ENCODE data around the gene UQCC2. TPM values are rescaled to one million over a fixed set of nuclear protein-coding genes. Genes with fewer than 3 reads are reported as not detected.

The UQCC2 gene
- total RNA-seq, 4 donors from 2014 or later, result 9.9 to 15.9 (median 13.5) TPM

DNA sequence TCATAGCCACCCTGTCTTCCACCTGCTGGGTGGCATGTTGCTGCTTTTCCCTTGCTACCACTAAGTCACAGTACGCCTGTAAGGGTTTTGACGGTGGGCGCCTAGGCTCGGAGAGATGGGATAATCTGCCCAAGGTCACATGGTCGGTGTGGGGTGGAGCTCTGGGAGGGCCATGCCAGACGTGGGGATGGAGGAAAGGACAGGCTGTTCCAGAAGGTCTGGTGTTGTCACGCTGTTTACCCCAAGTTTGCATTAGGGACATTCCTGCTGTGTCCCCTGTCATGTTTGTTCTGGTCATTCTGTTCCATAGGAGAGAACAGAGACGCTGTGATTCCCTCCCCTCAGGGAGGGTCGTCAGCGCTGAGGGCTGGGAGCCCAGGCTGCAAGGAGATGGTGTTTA lies 19.1 kb upstream of the UQCC2 start:
- TF ChIP-seq, protein P1, sequence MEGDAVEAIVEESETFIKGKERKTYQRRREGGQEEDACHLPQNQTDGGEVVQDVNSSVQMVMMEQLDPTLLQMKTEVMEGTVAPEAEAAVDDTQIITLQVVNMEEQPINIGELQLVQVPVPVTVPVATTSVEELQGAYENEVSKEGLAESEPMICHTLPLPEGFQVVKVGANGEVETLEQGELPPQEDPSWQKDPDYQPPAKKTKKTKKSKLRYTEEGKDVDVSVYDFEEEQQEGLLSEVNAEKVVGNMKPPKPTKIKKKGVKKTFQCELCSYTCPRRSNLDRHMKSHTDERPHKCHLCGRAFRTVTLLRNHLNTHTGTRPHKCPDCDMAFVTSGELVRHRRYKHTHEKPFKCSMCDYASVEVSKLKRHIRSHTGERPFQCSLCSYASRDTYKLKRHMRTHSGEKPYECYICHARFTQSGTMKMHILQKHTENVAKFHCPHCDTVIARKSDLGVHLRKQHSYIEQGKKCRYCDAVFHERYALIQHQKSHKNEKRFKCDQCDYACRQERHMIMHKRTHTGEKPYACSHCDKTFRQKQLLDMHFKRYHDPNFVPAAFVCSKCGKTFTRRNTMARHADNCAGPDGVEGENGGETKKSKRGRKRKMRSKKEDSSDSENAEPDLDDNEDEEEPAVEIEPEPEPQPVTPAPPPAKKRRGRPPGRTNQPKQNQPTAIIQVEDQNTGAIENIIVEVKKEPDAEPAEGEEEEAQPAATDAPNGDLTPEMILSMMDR (IDR thresholded peaks at IDR 0.05; ENCODE audit: low read depth), result no peak

DNA sequence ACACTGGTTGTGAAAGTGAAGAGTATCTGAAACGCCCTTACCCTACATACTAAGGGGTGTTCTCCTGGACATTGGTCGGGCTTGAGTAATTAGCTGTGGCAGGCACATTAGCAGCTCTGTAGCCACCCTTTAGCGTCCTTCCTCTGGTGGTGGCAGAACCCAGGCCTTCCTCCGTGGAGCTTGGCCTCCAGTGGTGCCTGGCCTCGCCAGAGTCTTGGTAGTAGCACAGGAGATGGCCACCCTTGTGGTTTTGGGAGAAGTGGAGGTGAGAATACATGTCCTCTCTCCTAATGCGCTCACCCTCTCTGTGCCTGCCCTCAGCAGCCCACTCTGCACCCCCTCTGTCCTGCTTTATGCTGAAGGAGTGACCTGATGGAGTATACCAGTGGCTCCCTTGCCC lies 17.6 kb upstream of the UQCC2 start:
- TF ChIP-seq, protein P1 (IDR thresholded peaks at IDR 0.05; ENCODE audit: low read depth), result no peak

DNA sequence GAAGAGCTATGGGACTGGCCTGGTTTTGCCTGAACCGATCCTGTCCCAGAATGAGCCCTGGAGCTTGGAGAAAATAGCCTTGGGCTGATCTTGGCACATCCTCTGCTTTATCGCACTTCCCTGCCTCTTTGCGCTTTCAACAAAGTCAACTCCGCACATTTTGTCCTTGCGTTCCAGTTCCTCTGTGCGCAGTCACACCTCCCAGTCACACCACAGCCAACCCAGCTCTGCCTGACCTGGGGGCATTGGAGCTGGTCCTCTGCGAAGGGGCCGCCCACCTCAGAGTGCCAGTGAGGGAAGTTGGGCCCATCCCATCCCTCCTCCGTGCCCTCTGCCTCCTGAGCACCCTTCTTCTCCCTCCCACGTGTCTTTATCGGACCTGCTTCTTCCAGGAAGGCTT lies 16.9 kb upstream of the UQCC2 start:
- TF ChIP-seq, protein P1 (IDR thresholded peaks at IDR 0.05; ENCODE audit: low read depth), result no peak

DNA sequence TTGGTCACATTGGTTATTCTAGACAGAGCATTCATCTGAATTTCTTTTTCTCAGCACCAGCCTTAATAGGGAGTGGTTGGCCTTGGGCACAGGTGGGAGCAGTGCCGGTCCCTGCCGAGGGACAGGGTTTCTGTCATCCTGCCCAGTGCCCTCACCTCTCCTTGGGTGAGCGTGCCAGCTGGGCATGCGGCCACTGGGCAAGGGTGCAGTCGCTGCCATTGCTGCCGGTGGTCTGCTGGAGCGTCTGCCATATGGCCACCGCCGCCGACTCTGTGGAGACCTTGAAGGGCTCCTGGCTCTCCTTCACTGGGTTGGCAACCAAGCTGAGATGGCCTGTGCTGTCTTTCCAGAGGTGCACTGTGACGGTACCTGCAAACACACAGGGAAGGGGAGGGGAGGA lies 16.4 kb upstream of the UQCC2 start:
- TF ChIP-seq, protein P1 (IDR thresholded peaks at IDR 0.05; ENCODE audit: low read depth), result no peak

DNA sequence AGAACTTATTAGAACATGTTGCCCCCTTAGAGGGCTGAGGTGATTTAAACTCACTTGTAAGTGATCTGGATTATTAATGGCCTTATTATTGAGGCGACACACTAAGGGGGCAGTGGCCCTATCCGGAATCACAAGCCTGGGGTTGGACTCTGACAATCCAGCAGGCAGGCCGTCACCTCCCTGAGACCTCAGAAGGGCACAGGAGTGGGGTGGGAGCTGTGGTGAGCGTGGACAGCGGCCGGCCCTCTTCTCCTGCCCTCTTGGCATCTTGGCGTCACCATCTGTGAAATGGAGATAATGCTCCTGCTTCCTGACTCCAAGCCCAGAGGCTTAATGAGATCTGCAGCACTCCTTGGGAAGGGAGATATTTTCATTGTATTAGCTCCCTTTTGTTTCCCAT lies 15.6 kb upstream of the UQCC2 start:
- TF ChIP-seq, protein P1 (IDR thresholded peaks at IDR 0.05; ENCODE audit: low read depth), result no peak

DNA sequence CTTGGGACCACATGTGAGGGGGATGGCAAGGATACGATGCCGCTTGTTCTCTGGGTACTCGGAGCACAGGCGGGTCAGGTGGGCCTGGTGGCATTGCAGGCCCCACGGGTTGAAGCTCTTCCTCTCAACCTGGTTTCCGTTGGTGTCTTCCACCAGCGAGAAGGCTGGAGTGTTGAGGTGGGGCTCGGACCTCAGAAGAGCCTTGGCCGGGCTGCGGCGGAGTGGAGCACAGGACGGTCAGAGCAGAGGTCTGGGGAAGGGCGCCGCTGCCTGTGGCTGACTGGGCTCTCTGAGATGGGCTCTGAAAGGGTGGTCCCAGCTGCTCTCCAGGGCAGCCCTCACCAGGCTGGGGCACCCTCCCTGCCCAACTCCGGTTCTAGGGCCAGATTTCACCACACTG lies 15.2 kb upstream of the UQCC2 start:
- TF ChIP-seq, protein P1 (IDR thresholded peaks at IDR 0.05; ENCODE audit: low read depth), result no peak

DNA sequence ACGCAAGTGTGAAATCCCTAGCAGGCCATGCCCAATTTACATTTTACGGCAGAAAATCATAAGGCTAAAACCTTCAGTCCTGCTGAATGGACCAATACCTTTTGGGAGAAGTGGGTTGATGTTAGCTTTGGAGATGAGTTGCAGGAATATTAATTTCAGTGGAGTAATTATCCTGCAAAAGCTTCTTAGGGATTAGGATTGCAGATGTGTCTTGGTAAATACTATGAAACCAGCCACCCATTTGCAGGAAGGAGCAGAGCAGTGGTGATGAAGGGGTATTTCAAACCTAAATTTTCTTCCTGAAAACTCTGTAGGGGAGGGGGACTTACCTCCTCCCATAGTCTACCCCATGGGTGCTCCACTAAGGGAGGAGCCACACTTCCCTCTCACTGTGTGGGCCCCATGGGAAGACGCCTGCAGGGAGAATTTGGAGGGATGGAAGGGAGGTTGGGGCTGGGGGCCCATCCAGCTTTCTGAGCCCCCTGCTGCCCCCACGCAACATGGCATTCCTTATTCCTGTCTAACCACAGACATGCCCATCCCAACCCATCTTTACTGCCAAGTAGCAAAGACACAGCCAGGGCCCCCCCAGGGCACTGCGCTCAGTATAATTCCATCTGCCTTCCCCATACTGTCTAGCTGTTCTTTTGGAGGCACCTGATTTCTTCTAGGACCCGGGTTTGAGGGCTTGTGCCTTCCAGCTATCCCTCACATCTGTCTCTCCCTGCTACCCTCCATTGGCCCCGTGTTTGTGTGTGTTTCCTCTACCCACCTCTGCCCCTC lies 14.6 kb upstream of the UQCC2 start:
- TF ChIP-seq, protein P1 (IDR thresholded peaks at IDR 0.05; ENCODE audit: low read depth), result no peak

All from subcutaneous adipose tissue (tissue), 4 donors.